IPS-18c (cell line): ENCODE measurements around the gene PRKACB.

Experiments used
- H3K4me3 ChIP-seq: 2 replicates; pipeline ENCODE4 v1.7.0; 2013; ENCODE audit warnings: low read depth, mild to moderate bottlenecking, low read length, moderate library complexity; ENCODE audit not compliant: insufficient read depth
- H3K9me3 ChIP-seq: one replicate; pipeline ENCODE4 v1.6.1; 2013; ENCODE audit warnings: mild to moderate bottlenecking, low read length, moderate library complexity; ENCODE audit not compliant: control insufficient read depth, insufficient read depth

PRKACB gene

DNA sequence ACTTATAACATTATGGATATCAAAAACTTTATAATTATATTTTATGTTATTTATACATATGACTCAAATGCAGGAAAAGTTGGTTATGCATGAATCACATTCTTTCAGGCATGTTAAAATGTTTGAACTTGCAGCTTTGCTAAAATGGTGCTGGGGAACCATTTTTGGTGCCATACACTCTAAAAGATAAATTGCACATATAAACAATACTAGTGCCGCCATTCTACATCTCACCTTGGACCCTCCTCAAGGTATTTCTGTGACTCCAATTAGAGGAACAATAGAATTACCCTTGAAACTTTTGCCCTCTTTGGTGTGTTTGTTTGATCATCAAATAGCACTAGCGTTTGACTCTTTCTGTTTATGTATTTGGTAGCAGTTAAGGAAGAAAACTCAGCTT is 997 bp downstream of the PRKACB start:
- H3K9me3 ChIP-seq, result no peaks in the 10 kb centered on the region
- no peak overlapping the region for H3K4me3 ChIP-seq

DNA sequence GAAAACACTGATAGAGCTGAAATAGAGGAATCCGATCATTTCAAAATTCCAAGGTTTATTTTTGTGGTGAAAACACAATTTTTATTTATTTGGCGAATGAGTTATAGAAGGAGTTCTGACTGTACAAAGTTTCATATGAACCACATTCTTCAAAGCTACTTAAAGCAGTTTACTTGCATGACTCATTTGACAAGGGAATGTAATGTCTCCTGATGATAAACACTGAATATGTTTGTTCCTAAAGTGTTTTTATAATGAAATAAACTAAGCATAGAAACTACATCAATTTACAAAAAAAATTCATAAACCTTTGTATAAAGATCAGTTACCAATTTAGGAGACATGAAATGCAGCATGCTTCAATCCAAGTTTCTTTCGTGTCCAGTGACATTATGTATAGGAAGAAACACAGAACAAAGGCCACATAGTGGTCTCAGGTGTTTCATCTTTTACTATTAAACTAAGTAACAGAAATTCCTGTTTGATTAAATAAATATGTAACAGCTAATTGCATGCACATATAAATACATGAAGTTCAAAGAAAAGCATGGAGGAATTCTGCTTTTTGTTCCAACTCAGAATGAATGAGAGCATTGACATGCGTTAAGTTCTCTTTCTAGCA is 2.5 kb downstream of the PRKACB start:
- Histone ChIP-seq H3K9me3 (no peaks in the 10 kb centered on the region), H3K4me3 (no peak overlapping the region)

DNA sequence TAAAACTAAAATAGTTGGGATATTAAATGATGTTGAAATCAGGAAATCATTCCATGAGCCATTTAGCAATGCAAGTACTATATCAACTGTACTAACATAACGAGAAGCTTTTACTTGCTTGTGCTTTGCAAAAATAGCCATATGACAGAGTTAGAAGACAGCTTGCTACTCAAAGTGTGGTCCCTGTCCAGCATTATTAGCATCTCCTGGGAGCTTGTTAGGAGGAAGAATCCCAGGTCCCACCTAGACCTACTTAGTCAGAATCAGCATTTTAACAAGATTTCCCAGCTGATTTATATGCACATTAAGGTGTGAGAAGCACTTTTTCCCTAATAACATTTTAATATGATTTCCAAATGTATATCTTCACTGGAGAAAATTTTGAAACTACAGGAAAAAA is 4.7 kb downstream of the PRKACB start:
- Histone ChIP-seq H3K4me3 (no peak overlapping the region), H3K9me3 (no peaks in the 10 kb centered on the region)

DNA sequence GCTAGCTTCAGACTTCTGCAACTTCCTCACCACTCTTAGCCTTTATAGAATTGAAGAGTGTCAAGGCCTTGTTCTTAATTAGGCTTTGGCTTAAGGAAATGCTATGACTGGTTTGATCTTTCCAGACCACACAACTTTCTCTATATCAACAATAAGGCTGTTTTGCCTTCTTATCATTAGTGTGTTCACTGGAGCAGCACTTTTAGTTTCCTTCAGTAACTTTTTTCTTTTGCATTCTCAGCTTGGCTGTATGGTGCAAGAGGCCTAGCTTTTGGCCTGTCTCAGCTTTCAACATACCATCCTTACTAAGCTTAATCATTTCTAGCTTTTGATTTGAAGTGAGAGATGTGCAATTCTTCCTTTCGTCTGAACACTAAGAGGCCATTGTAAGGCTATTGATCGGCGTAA is 8.6 kb downstream of the PRKACB start:
- H3K9me3 ChIP-seq, result no peaks in the 10 kb centered on the region
- H3K4me3 ChIP-seq, result no peak overlapping the region

DNA sequence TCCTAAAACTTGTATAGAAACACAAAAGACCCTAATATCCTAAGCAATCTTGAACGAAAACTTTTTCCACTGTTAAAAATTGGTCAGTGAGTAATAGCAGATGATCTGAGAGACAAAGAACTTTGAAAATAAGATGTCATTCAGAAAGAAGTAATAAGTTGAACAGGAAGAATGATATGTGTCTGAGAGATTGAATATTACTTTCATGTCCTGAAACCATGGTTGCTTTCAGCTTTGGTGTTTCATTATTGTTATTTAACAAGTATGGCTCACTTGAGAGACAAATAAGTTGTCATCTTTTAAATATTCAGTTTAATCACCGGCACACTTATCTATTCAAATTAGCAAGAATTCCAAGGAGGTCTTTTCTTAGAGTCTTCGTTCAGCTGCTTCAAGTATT is 11.4 kb downstream of the PRKACB start:
- no peak overlapping the region for H3K4me3 ChIP-seq

DNA sequence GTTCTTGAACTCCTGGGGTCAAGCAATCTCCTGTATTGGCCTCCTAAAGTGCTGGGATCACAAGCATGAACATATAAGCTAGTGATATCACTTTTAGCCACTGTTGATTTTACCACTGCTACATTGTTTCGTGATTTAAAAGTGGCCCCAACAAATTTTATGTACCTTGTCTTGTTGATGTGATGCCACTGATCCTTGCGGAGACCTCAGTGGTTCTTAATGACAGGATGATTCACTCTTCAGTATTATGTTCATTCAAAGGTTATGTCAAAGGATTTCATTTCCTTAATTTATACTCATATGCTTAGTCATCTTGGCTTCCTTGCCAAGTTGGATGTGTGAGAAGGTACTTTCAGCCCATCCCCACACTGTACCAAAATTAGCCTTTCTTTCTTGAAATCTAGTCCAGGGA is 12.1 kb downstream of the PRKACB start:
- Histone ChIP-seq H3K4me3 (no peak overlapping the region), H3K9me3 (no peaks in the 10 kb centered on the region)

More for the DNA sequence above, 11.4 kb downstream of the PRKACB start:
- H3K9me3 ChIP-seq, result no peaks in the 10 kb centered on the region

DNA sequence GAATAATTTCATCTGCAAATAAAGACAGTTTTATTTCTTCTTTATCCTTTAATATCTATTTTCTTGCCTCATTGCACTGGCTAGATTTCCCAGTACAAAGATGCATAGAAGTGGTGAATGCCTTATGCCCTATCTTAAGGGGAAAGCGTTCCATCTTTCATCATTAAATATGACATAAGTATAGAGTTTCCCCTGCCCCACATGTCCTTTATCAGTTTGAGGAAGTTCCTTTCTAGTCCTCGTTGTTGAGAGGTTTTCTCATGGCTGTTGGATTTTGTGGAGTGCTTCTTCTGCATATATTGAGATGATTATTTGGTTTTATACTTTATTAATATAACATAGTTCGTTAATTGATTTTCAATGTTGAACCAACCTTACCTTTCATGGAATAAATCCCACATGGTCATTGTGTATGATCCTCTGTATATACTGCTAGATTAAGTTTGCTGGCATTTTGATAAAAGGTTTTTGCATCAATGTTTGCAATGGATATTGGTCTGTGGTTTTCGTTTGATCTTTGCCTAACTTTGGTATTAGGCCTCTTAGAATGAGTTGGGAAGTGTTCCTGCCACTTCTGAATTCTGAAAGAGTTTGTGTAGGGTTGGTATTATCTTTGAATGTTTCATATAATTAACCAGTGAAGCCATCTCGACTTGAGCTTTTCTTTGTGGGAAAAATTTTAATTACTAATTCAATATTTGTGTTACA is 15.6 kb downstream of the PRKACB start:
- H3K9me3 ChIP-seq, result no peaks in the 10 kb centered on the region
- no peak overlapping the region for H3K4me3 ChIP-seq

DNA sequence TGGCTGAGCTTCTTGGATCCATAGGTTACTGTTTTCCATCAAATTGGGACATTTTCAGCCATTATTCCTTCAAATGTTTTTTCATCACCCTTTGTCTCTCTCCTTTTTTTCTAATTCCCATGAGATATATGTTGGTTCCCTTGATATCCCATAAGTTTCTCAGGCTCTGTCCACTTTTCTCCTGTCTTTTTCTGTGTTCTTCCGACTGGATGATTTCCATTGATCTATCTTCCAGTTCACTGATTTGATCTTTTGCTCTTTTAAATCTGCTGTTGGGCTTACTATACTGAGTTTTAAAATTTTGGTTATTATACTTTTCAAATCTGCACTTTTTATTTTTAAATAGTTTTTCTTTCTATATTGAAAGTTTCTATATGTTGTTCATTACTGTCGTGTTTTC is 18.2 kb downstream of the PRKACB start:
- Histone ChIP-seq H3K9me3 (no peaks in the 10 kb centered on the region), H3K4me3 (no peak overlapping the region)

DNA sequence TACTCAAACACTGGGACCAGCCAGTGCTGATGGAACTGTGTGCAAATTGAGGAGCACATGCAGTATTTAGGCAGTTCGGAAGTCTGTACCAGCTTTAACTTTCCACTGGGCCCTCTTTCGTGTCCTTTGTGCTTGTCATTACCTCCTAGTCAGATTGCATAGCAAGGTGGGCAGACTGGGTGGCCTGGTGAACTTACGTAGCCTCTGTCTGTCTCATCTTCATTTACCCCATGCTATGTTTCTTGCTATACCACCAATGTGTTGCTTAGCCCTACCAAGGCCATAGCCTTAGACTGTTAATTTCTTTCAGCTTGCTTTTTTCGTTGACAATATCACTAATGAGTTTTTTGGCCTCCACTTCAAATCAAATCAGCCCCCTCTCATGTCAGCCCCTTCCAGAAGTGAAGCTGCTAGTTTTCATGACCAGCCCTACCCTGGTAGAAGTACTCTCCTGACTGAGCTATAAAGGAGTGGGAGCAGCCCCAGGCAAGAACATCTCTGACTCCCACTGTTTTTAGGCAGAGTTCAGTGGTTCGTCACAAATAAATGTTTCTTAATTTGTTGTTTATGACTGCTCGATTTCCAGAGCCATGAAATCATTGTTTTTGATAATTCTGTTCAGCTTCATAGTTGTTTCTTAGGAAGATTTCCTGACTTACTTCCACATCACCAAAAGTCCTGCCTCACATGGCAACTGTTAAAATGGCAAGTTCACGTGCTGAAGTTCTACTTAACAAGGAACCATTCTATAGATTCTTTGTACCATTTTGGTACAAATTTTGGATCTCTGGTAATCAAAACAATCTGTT is 19.3 kb downstream of the PRKACB start:
- H3K4me3 ChIP-seq, result no peak overlapping the region

DNA sequence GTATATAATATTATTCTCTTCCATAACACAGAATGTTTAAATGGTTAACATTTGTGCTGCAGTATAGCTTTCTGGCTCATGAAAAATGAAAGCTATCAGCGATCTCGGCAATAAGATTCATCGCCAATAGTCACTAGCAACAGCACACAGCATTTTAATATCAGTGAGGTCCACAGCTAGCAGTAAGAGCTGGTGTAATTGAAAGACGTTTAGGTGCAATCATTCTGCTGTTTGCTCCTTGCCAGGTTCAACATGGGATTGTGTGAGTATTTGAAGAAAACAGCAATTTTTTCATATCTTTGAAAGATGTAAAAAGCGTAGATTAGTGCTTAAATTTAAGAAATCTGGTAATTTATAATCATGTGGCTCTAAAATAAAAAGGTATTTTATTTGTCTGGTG is 20.1 kb downstream of the PRKACB start:
- no peak overlapping the region for H3K4me3 ChIP-seq
- no peaks in the 10 kb centered on the region for H3K9me3 ChIP-seq

More for the DNA sequence above, 19.3 kb downstream of the PRKACB start:
- no peaks in the 10 kb centered on the region for H3K9me3 ChIP-seq

DNA sequence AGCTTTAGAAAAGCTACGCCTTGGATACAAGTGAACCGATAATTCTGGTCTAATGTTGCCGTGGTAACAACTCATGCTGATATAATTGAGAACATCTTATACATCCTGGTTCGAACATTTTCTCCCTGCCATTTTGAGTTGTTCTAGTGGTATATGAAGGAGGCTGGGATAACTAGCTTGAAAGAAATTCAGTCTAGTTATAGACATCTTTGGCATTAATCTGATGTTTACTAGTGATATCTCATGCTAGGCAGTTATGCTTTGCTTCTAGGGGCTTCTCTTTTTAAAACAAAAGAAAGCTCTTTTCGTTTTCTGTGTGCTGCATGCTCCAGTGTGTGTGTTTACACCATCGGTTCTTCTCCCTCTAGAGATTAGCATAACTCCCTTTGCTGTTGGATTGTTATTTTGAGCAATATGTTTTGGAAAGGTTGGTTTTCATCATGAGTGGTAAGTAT is 20.5 kb downstream of the PRKACB start:
- H3K4me3 ChIP-seq, result no peak overlapping the region
- H3K9me3 ChIP-seq, result no peaks in the 10 kb centered on the region

DNA sequence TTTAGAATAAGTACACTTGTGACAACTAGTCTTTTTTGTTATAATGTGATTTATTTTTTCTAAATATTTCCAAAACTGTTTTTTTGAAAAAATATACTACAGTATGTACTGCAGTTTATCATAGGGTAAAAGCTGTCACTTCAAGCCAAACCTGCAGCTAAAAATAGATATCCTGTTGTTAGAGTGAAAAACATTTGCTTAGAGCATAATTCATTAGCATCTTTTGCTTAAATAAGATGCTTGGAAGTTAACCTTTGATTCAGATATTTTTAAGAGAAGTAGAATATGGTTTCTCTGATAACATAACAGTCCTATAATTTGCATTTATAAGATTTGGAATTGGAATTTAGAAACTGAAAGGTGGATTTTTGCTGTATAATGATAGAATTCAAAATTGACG is 21.5 kb downstream of the PRKACB start:
- H3K4me3 ChIP-seq, result no peak overlapping the region
- no peaks in the 10 kb centered on the region for H3K9me3 ChIP-seq

DNA sequence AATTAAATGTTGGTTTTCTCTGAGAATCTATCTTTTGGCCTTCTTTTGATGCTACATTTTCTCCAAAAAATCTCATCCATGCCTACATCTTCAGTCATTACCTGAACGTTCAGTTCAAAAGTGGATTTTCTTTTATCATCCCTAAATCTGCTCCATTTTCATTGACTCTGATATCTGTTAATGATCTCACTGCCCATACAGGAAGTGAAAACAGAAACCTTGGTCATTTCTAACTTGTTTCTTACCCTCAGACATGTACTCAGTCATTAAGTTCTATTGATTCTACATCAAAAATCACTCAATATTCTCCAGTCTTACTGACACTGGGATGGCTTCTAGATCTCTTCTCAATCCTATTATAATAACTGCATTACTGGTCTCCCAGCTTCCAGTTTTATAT is 22.7 kb downstream of the PRKACB start:
- Histone ChIP-seq H3K9me3 (no peaks in the 10 kb centered on the region), H3K4me3 (no peak overlapping the region)

DNA sequence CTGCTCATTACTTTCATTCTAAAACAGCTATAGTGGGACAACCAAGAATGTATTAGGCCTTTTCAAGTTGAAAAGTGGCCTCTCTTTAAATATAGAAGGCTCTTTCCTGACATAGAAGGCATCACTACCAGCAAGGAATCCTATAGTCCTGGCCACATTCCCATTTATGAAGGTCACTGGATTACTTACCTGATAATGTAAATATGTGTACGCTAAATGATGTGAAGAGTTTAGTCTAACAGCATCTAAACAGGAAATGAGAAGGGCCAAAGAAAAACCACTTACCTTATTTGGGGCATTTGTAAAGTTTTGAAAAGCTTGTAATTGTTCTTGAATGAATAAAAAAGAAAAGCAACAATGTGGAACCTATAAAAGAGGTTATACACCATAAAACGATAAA is 24.7 kb downstream of the PRKACB start:
- H3K9me3 ChIP-seq, result no peaks in the 10 kb centered on the region
- no peak overlapping the region for H3K4me3 ChIP-seq

DNA sequence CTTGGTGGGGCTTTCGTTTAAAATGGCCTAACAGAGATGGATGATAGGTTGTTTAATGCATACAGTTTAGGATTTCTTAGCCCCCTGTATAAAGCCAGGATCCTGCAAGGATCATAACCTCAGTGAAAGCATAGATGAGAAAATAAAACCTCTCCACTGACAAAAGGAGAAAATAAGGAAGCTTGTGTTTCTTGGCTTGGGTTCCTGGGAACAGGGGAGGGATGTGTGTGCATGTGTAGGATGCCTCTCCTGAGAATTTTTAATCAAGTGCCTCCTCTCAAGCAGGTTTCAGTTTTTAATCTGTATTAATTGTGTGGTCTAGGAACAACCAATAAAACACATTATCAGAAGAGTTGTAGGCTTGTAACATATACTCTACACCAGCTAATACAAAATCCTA is 26.1 kb downstream of the PRKACB start:
- Histone ChIP-seq H3K9me3 (no peaks in the 10 kb centered on the region), H3K4me3 (no peak overlapping the region)

DNA sequence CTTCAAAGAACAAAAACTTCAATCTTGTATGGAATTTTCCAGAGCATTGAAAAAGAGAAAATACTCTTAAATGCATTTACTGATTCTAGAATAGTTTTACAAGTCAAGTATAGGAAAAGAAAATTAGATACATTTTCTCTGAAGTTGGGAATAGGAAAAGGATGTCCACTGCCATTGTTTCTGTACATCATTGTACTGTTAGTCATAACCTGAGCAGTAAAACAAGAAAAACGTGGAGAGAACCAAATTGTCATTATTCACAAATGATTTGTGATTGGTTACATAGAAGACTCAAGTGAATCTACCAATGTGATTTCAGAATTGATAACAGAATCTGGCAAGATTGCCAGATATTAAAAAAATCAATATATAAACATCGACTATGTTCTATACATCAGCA is 27.4 kb downstream of the PRKACB start:
- no peak overlapping the region for H3K4me3 ChIP-seq

DNA sequence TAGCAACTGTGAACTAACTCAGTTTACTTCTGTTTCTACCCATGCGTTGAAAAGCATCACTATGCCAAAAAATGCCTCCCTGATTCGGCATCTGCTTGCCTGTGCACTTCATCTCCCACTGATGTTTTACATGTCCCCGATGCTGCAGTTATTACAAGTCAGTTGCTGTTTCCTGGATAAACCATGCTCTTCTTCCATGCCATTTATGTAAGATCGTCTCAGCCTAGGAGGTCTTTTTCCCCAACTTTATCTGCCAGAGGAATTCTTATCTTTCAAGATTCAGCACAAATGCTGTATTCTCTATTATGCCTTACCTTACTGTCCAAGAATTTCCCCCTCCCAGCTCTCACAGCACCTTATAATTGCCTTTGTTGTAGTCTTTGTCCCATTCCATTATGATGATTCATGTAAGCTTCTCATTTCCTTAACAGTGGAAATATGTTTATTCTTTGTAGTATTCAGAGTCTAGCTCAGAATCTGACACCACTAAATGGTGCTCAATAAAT is 30.0 kb downstream of the PRKACB start:
- no peaks in the 10 kb centered on the region for H3K9me3 ChIP-seq
- no peak overlapping the region for H3K4me3 ChIP-seq

More for the DNA sequence above, 27.4 kb downstream of the PRKACB start:
- no peaks in the 10 kb centered on the region for H3K9me3 ChIP-seq
